Stimulated activated naive CD4-positive, alpha-beta T cell treated with Interleukin-2 at 50 U/mL for 16 hours (primary cell): ENCODE measurements around the gene GNAT1.

Experiments used
- DNase-seq: peaks from one replicate; lab custom pipeline; 2025; lab: John Stamatoyannopoulos, UW

GNAT1 gene

DNA sequence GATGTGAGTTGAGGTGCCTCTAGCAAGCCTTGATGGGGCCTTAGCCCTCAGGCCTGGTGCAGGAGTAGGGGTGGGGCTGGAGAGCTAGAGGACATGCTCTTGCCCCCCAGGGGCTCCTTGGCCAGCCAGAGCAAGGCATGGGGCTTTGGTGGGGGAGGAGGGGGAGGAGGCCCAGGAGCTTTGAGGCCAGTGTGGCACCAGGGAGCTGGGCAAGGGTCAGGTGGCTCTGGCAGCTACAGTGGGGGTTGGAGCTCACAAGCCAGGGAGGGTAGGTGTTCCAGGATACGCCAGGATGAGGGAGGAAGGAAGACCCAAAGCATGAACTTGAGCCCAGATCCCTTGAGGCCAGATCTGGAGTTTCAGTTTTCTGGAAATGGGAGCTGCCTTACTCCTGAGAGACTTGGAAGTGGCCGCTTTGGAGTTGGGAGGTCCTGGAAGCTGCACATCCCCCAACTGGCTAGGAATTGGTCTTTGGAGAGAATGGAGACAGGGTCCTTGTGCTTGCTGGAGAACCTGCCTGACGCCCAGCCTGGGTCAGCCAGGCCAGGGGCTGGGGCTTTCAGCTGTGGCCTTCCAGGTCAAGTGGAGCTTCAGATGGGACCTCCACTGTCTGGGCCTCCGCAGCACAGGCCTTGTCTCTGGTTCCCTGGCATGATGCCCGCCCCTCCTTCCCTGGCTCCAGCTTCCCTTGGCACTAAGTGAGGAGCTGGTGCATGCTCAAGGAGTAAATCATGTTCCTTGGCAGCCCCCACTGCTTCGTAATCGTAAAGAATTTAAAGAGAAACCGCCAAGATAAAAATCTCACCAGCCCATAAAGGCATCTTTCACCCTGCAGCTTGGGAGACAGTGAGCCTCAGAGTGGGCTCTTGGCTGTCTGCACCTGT, 27.6 kb upstream of the GNAT1 start:
- no peak for DNase-seq

DNA sequence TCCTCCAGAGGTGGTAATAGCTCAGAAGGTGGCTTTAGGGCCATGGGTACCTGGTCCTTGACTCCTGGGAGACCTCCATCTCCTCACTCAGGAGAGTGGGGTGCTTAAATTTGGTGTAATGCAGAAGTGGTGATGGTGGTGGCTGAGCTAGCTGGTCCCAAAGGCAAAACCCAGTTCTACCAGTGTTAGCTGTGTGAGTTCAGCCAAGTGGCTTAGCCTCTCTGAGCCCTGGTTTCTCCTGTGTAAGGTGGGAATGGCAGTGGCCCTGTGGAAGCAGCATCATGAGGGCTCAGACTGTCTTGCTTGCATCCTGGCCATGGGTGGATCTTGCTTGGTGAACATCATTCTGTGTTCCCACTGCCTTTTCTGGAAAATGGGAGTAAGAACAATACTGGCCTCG, 26.9 kb upstream of the GNAT1 start:
- DNase-seq: no peak

DNA sequence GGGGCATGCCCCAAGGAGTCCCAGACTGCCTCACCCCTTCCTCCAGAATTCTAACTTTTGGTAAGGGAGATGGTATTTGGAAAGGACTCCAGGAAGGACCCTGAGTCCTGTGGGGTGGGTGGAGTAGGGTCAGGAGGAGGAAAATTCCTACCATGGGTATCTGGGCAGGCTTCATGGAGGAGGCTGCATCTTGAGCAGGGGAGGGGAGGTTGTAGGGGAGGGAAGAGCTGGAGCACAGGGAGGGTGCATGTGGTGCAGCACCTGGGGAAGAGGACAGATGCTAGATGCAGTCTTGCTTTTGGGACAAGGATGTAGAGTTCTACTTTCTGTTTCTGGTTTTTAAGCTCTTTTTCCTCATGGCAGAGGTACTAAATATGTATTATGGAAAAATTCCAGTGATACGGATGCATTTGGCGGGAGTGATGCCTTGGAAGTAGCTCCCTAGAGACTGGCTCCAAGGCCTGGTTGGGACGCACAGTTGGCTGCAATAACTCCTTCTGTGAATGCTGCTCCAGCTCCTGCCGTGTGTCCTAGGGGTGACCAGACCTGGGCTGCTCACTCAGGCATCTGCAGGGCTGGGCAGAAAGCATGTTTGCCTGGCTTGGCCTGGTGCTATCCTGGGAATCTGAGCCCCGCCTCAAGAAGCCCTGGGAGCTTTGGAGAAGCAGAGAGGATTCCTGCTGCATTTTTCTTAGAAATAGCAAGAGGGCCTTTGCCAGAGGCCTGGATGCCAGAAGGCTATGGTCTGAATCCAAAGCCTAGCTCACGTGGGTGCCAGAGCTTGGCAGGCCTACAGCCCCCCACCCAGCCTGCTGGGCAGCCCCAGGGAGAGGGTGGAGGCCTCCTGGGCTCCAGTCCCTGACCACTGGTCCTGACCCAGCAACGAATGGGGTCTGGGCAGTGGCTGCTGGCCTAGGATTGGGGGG, 26.2 kb upstream of the GNAT1 start:
- no peak for DNase-seq

DNA sequence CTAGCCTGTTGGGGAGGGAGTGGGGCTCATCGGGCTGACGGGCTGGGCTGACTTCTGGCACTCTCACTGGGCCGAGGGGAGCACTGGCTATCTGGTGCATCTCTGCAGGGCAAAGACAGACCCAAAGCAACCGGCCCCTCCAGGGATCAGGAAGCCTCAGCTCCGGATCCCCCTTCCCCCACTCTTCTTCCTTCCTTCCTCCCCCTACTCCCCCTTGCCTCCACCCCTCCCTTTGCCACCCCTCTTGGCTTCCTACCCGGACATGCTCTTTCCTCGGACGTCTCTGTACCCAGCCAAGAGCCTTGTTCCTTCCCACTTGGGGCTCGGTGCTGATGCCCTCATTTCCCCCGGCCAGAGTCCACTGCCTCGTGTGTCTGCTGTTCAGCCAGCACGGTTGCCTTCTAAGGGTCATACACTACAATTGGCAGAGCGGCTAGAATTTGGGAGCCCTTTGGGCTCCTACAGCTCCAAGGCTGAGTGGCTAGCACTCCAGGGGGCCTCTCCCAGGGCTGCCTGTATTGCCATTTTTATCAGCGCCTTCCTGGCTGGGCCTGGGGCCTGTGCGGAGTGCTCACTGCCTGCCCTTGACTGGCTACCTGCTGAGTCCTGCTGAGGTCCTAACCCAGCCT, 25.4 kb upstream of the GNAT1 start:
- DNase-seq: no peak

DNA sequence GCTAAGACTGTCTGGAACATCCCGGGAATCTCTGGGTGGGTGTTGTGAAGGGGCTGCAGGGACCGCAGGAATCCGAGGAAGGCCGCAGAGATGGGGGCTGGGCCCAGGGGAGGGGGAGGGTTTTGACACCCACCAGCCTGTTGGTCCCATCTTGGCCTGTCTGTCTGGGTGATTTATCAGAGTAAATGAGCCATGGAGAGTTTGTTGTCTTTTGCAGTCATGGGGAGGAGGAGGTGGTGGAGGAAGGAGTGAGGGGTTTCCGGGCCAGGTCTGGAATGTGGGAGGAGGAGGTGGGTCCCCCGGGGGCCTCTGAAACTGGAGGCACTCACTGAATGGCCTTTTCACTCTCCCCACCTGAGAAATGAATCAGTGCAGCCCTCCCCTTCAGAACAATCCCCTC, 24.8 kb upstream of the GNAT1 start:
- DNase-seq: no peak

DNA sequence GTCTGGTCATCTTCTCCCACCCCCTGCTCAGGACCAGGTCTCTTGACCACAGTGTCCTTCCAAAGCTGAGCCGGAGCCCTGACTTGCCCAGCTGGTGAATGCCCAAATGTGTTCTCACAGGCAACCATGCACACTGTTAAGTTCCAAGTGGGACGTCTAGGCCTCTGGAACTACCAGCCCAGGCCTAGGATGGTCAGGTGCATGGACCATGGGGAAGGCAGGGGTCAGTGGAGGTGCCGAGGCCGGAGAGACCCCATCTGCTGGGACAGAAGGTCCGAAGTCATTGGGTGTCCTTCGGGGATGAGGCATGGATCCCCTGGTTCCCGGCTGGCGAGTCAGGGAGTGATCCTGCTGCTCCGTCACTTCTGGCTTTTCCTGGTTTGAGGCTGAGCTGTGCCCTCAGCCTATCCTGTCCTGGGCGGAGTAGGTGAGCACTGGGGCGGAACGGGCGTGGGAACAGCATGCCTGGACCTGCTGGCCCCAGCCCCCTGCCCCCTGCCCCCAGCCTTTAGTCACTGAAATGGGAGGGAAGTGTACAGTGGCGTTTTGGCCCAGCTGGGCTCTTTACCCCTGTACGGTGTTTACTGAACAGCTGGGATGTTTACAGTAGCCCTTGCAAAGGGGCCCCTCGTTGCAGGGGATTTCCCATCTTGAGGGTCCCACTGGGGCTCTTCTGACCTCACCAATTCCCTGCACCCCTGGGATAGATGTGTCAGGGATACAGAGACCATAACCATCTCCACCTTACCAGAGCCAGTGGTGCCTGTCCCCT, 24.2 kb upstream of the GNAT1 start:
- no peak for DNase-seq

DNA sequence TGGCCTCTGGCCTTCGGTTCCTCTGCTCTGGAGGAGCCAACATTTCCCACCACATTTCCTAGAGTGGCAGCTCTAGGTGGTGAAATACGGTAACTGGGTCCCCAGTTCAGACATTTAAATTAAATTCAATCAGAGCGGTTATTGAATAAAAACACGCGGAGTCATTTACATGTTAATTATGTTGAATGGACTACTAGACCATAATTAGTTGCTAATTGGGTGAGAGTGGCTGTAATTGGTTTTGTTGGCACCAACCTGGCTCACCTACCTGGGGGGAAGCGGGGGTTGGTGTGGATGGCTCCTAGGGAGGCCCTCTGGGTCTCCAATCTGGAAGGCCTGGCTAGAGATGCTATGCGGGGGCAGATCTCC, 23.6 kb upstream of the GNAT1 start:
- DNase-seq: no peak

DNA sequence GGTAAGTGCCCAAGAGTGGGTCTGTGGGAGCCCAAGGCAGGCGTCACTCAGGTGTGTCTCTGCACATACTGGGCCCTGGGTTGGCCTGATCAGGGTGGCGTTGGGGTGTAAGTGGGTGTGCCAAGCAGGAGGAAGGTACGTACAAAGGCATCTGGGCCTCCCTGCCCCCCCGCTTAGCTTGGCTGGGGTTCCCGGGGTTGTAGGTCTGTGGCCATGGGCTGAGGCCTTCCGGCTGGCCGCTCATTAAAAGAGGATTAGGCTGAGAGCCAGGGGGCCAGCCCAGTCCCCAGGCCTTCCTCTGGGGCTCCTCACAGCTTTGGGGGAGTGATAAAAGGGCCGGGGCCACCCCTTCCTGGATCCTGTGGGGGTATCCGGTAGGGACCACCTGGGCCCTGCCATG, 23.0 kb upstream of the GNAT1 start:
- DNase-seq: no peak

DNA sequence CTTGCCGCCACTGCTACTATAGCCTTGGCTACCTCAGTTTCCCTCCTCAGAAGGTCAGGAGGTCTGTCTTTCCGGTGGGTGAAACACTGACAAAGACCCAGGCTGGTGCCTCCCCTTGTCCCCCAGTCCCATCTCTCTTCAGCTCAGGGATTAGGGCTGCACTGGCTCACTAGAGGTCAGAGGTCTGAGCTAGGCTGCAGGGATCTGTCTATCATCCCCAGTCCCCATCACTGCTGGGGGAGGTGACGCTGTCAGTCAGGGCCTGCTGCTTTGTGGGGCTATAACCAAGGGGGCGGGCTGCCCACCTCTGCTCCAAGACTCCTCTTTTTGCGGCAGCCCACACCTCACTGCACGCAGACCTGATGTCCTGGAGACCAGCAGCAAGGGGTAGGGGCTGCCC, 22.6 kb upstream of the GNAT1 start:
- no peak for DNase-seq

DNA sequence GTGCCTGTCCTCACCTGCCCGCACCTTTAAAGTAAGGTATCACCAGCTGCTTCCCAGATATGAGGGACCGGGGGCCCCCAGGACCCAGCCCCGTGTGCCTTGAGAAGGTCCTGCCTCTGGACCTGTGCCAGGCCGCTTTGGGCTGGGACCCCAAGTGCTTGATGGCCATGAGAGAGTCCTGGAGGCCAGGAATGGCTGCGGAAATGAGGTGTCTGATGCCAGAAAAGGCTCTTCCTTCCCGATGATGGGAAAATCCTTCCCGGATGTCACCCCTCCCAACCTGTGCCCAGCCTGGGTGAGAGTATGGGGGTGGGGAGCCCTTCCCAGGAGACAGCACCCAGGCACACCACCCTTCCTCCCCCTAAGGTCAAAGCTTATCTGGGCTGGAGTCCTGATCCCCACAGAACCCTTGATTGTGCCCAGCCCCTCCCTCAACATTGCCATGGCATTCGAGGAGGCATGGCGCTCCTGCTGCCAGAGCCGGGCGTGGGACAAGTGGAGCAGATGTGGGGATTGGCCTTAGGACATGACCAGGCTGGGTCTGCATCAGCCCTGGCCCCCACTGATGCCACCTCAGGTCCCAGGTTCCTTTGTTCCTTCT, 22.1 kb upstream of the GNAT1 start:
- no peak for DNase-seq

DNA sequence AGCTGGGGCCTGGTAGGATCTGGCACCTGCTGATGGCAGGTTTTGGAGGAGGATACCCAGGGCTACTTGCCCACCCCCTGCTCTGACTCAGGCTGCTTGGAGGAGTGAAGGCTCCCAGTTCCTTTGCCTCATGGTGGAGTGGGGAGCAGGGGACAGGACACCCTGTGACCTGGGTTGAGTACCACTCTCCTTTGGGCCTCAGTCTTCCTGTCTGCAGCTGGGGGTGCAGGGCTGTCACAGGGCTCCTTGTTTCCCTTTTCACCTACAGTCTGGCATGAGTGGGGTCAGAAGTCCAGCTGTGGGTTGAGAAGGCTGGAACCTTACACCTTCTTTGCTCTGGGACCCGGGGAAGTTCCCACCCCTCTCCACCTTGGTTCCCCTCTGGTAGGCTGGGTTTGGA, 21.6 kb upstream of the GNAT1 start:
- no peak for DNase-seq

DNA sequence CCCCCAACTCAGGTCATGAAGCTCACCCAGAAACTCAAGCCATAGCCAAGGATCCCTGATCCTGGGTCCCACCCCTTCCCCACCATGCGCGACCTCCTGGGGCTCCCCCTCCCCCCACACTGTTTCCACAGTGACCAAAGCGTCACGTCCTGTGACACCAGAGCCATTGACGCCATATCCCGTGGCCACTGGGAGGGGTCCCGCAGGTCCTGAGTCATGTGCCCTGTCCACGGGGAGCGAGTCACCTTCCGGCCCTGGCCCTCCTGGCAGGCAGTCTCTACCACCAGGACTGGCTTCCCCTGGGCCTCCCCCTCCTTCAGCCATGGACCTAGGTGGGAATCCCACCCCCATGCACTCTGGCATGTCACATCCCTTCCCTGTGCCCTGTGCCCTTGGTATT, 20.7 kb upstream of the GNAT1 start:
- DNase-seq: no peak

DNA sequence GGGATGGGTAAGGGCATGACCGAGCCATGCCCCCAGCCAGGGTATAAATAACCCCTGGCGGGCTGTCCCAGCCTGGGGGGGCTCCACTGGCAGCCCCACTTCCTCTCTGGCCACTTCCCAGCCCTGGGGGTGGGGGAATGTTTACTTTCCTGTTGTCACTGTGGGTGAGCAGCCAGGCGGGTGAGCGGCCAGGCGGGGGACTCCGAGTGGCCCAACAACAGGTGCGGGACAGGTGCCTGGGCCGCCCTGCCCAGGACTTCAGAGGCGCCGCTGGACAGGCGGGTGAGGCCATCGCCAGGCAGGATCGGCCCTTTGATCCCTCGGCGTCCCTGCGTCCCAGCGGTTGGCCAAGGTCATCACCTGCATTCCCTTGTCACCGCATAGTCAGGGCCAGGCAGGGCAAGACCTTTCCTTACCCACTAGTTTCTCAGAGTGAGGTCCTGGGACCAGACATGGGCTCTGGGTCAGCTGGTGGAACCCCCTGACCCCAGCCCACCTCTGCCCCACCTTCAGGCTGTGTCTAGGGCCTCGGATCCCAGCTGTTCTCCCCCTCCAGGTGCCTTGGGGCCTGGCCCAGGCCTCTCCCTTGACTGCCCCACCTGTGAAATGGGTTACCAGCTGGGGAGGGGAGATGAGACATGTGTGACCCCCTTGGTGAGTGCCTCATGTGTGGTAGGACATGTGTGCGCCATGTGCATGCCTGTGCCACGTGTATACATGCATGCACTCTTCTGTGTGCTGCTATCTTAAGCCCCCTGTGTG, 19.7 kb upstream of the GNAT1 start:
- DNase-seq: no peak

DNA sequence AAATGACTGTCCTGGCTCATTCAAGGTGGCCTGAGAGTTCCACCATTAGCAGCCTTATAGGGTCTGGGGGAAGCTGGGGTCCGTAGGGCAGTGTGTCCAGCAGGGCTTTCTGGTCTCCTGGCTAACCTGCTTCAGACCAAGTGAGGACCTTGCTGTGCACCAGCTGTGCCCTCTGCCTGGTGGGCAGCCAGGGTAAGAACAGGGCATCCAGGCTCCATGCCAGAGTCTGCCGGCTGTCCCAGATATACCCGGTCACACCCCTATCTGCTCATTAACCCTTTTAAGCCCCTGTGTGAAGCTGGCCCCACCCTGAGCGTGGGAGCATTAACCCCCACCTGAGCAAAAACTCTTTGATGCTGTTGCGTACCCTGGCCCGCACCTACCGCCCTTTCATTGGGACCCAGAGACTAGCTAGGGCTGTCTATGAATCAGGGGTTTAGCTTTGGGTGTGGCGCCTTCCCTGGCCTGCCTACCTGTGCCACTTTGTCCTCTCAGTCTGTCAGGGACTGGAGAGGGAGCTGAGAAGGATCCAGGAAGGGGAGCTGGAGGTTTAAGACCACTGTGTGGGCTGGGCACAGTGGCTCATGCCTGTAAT, 18.7 kb upstream of the GNAT1 start:
- no peak for DNase-seq

DNA sequence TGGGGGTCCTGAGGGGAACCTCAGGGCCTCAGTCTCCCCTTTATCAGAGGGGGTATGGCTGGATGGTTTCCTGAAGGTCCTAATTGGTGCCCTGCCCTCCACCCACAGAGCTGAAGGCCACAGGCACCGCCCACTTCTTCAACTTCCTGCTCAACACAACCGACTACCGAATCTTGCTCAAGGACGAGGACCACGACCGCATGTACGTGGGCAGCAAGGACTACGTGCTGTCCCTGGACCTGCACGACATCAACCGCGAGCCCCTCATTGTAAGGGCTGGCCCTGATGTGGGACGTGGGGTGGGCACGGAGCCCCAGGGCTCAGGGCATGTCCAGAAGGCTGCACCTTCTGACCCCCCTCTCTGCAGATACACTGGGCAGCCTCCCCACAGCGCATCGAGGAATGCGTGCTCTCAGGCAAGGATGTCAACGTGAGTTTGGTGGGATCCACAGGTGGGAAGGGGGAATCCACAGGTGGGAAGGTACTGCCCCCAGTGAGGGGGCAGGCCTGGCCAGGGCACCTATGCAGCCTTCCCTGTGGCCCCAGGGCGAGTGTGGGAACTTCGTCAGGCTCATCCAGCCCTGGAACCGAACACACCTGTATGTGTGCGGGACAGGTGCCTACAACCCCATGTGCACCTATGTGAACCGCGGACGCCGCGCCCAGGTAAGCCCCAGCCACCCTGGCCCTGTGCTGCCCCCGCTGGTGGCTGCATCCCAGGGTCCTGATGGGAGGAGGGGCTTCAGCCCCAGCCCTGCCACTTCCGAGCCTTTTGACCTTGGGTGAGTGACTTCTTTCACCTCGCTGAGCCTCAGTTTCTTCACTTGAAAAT, 17.5 kb upstream of the GNAT1 start:
- DNase-seq: no peak

DNA sequence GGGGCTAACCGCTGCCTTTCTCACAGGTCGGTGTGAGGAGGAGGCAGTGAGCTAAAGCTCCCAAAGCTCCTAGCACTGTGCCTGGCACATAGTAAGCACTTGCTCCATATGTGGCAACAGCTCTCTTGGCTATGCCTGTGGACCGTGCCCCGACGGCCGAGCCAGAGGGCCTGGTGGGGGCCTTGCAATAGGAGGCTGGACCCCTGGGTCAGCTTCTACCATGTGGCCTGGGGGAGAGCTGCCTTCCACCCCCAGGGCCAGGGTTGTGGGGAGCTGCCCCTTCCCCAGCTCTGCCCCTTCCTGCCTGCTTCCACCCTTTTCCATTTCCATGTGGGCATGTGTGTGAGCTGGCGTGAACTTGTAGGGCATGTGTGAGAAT, 16.9 kb upstream of the GNAT1 start:
- no peak for DNase-seq

DNA sequence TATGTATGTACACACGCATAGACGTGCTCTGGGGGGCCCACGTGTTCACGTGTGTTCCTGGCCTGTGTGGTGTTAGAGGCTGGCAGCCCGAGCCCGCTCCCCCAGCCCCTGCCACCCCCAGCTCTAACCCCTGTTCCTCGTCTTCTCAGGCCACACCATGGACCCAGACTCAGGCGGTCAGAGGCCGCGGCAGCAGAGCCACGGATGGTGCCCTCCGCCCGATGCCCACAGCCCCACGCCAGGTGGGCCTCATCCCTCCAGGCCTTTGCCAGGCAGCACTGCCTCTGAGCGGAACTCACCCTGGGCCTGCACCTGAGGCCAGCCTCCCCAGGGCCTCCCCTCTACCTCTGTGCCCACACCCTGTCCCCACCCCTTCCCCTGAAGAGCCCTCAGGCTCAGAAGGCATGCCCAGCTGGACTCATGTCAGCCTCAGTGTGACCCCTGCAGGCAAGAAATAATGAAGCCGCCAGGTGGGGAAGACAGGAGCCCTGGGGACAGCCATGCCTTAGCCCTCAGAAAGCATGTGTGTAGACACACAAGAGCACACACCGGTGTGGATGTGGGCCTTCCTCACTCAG, 16.4 kb upstream of the GNAT1 start:
- DNase-seq: no peak

DNA sequence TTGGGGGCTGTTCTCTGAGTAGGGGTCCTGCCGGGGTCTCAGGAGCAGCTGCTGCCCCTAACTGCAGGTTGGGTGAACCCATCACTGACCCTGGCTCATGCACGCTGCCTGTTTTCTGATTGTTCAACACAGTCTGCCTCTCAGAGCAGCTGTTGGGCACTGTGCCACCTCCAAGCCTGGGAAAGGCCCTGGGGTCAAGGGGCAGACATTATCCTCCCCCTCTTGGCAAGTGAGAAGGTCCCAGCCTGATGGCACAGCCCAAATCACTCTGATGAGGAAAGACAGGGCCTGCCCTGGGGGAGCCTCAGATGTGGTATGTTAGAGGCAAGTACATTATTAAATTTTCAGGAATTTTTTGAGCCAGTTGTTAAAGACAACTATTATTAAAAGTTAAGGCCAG, 14.1 kb upstream of the GNAT1 start:
- DNase-seq: no peak

DNA sequence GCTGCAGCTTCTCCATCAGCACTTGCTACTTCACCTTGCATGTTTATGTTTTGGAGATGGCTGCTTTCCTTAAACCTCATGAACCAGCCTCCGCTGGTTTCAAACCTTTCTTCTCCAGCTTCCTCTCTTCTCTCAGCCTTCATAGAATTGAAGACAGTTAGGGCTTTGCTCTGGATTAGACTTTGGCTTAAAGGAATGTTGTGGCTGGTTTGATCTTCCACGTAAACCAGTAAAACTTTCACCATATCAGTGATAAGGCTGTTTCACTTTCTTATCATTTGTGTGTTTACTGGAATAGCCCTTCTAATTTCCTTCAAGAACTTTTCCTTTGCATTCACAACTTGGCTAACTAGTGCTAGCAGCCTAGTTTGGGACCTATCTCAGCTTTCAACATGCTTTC, 11.7 kb upstream of the GNAT1 start:
- no peak for DNase-seq
